ENCODE measurements around the gene GDPD1.

The GDPD1 gene

DNA sequence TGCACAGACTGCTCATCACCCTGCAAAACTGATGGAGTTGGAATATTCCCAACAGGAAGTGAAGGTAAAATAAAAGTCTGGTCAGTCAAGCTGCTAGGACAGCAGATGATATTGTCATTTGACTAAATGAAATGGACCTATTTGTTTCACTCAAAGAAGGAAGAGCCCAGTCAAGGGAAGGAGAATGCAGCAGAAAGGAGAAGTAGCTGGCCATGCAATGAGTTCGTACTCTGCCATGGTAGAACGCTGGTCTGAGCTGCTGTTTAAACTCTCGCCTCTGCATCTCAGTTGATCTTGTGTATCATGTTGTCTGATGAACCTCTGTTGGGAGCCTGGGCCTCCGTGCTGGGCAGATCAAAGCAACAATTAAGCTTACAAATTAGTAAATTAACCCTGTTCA is 95.6 kb downstream of the GDPD1 start:
- DNase-seq (ENCODE audit: low read depth in 2 of 2), result no peak
